Panc1 (cell line): ENCODE data around the gene RTL3. TPM values are rescaled to one million over a fixed set of nuclear protein-coding genes. Genes with fewer than 3 reads are reported as not detected.

Experiments
- ATAC-seq: fragments of 200-7000 bp; cut with Tn5 transposase; 2 replicates; pipeline ENCODE4 v1.9.1; 2020; ENCODE audit warnings: mild to moderate bottlenecking, moderate library complexity
- BruUV-seq: library from RNA; stranded (reverse); fragments of 400-500 nt; replicated peaks from 2 replicates; lab custom pipeline; 2021; lab: Mats Ljungman, UMichigan
- CTCF ChIA-PET: fragments of 300-600 bp; sonication (Branson Sonifier 250); formaldehyde crosslinking; loops from one replicate; lab custom pipeline; 2022; ENCODE audit warnings: antibody characterized with exemption; lab: Charles Lee
- POLR2A ChIA-PET: fragments of 300-600 bp; sonication (Branson Sonifier 250); formaldehyde crosslinking; loops from one replicate; lab custom pipeline; 2022; ENCODE audit warnings: antibody characterized with exemption; lab: Charles Lee
- DNase-seq: peaks from one replicate; pipeline ENCODE4 v3.0.0-alpha.2; 2010; ENCODE audit warnings: low read depth, low spot score
- H3K27ac ChIP-seq: 2 replicates; pipeline ENCODE4 v1.5.1; 2011; ENCODE audit warnings: mild to moderate bottlenecking, low read length, inconsistent platforms
- H3K27me3 ChIP-seq: fragments of 200-500 bp; sonication (Bioruptor generic); 2 replicates; pipeline ENCODE4 v1.6.0; 2014; ENCODE audit warnings: low read length, inconsistent platforms; ENCODE audit not compliant: control insufficient read depth, insufficient read depth
- H3K36me3 ChIP-seq: fragments of 200-500 bp; sonication (Bioruptor generic); 2 replicates; pipeline ENCODE4 v1.5.1; 2014; ENCODE audit warnings: inconsistent platforms, mild to moderate bottlenecking, low read length, moderate library complexity; ENCODE audit not compliant: control insufficient read depth, insufficient read depth
- H3K4me1 ChIP-seq: 2 replicates; pipeline ENCODE4 v1.5.1; 2011; ENCODE audit warnings: inconsistent platforms, mild to moderate bottlenecking, low read length, moderate library complexity; ENCODE audit not compliant: control insufficient read depth, insufficient read depth
- H3K4me3 ChIP-seq, 2 experiments: 2 replicates each; pipeline ENCODE4 v1.5.1; 2011 to 2012; ENCODE audit warnings: low read depth in 2 of 2, low read length in 2 of 2, mild to moderate bottlenecking in 2 of 2, inconsistent platforms in 1 of 2, moderate library complexity in 1 of 2
- H3K9me3 ChIP-seq: fragments of 200-500 bp; sonication (Bioruptor generic); 2 replicates; pipeline ENCODE4 v1.5.1; 2014; ENCODE audit warnings: low read depth, mild to moderate bottlenecking, inconsistent platforms, low read length, moderate library complexity; ENCODE audit not compliant: control insufficient read depth, insufficient read depth
- POLR2AphosphoS5 ChIP-seq: IDR thresholded peaks from 2 replicates; pipeline ENCODE4 v1.6.1; 2012; ENCODE audit warnings: mild to moderate bottlenecking, low read depth, low read length, moderate library complexity
- SIN3A ChIP-seq: IDR thresholded peaks from 2 replicates; pipeline ENCODE4 v1.6.1; 2012; ENCODE audit warnings: low read depth, mild to moderate bottlenecking, low read length, moderate library complexity, borderline replicate concordance; ENCODE audit not compliant: insufficient read depth
- TCF7L2 ChIP-seq: IDR thresholded peaks from 2 replicates; pipeline ENCODE4 v1.6.1; 2011; ENCODE audit warnings: mild to moderate bottlenecking, low read depth, low read length, inconsistent platforms
- in situ Hi-C: cut with HindIII; loops from 2 replicates; pipeline ENCODE4 v1.10.0; 2016; ENCODE audit warnings: low sequenced_read_pairs, low pct_unique_long_range_greater_than_20kb
- intact Hi-C: fragments of 100-400 bp; cut with micrococcal nuclease; formaldehyde crosslinking; loops from one replicate; pipeline ENCODE4 v1.10.0; 2022; ENCODE audit not compliant: unreplicated experiment
- total RNA-seq: library from RNA; stranded (reverse); gene quantifications from one replicate; pipeline ENCODE4 v1.2.1, GENCODE V29; 2021; ENCODE audit not compliant: unreplicated experiment
- TF ChIP-seq, protein P1 (sequence below): fragments of 450-650 bp; IDR thresholded peaks from 2 replicates; pipeline ENCODE4 v1.5.1; 2017; ENCODE audit warnings: mild to moderate bottlenecking
- TF ChIP-seq, protein P2 (sequence below), 2 experiments: IDR thresholded peaks; 2 replicates each; pipeline ENCODE4 v1.6.1; 2011 to 2012; ENCODE audit warnings: low read depth in 2 of 2, control low read depth in 1 of 2, low read length in 1 of 2, mild to moderate bottlenecking in 1 of 2, moderate library complexity in 1 of 2; ENCODE audit not compliant: insufficient read depth in 1 of 2

The RTL3 gene
- total RNA-seq, 1 experiment from 2014 or later: not detected

DNA sequence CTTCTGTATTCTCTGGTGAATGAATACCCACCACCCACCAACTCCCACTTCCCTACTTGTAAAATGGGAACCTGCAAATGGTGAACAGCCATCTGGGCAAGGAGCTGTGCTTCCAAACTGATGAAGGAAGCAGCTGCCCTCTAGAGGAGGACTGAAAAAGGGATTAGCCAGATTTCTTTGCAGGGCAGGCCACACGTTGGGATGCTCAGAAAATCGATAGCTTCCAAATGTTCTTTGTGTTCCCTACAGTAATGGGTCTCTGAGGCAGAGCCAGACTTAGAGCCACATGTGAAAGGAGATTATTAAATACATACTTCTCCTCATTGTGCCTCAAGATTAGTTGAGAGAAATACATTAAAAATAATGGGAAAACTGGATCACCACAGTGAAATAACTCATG lies 49.1 kb upstream of the RTL3 start:
- no TSS peak for BruUV-seq
- Histone ChIP-seq H3K27ac (no peak overlapping the region), H3K4me1 (no peaks in the 10 kb centered on the region), H3K4me3 (no peak overlapping the region), H3K27me3 (no peaks in the 10 kb centered on the region), H3K36me3 (no peaks in the 10 kb centered on the region), H3K9me3 (no peaks in the 10 kb centered on the region)
- TF ChIP-seq TCF7L2 (no peak), POLR2AphosphoS5 (no peak), SIN3A (no peak)
- TF ChIP-seq, protein P1, sequence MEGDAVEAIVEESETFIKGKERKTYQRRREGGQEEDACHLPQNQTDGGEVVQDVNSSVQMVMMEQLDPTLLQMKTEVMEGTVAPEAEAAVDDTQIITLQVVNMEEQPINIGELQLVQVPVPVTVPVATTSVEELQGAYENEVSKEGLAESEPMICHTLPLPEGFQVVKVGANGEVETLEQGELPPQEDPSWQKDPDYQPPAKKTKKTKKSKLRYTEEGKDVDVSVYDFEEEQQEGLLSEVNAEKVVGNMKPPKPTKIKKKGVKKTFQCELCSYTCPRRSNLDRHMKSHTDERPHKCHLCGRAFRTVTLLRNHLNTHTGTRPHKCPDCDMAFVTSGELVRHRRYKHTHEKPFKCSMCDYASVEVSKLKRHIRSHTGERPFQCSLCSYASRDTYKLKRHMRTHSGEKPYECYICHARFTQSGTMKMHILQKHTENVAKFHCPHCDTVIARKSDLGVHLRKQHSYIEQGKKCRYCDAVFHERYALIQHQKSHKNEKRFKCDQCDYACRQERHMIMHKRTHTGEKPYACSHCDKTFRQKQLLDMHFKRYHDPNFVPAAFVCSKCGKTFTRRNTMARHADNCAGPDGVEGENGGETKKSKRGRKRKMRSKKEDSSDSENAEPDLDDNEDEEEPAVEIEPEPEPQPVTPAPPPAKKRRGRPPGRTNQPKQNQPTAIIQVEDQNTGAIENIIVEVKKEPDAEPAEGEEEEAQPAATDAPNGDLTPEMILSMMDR: peak; percentile 31; the same call in 1 of the 2 replicates
- TF ChIP-seq, protein P2, sequence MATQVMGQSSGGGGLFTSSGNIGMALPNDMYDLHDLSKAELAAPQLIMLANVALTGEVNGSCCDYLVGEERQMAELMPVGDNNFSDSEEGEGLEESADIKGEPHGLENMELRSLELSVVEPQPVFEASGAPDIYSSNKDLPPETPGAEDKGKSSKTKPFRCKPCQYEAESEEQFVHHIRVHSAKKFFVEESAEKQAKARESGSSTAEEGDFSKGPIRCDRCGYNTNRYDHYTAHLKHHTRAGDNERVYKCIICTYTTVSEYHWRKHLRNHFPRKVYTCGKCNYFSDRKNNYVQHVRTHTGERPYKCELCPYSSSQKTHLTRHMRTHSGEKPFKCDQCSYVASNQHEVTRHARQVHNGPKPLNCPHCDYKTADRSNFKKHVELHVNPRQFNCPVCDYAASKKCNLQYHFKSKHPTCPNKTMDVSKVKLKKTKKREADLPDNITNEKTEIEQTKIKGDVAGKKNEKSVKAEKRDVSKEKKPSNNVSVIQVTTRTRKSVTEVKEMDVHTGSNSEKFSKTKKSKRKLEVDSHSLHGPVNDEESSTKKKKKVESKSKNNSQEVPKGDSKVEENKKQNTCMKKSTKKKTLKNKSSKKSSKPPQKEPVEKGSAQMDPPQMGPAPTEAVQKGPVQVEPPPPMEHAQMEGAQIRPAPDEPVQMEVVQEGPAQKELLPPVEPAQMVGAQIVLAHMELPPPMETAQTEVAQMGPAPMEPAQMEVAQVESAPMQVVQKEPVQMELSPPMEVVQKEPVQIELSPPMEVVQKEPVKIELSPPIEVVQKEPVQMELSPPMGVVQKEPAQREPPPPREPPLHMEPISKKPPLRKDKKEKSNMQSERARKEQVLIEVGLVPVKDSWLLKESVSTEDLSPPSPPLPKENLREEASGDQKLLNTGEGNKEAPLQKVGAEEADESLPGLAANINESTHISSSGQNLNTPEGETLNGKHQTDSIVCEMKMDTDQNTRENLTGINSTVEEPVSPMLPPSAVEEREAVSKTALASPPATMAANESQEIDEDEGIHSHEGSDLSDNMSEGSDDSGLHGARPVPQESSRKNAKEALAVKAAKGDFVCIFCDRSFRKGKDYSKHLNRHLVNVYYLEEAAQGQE (IDR thresholded peaks at IDR 0.05; ENCODE audit: insufficient read depth in 1 of 2, low read depth in 2 of 2, low read length in 1 of 2): no peak
- DNase-seq (peak; percentile 10), ATAC-seq (peak; percentile 58; the same call in 1 of the 2 replicates)
- intact Hi-C loops (no loop called here), in situ Hi-C loops (no loop called here)
- ChIA-PET POLR2A (no interaction called here), CTCF (interaction anchor here (0.6 kb wide), 1 partner anchor 153 kb away, joined by 3 read pairs; no protein-coding TSS in a partner anchor)

DNA sequence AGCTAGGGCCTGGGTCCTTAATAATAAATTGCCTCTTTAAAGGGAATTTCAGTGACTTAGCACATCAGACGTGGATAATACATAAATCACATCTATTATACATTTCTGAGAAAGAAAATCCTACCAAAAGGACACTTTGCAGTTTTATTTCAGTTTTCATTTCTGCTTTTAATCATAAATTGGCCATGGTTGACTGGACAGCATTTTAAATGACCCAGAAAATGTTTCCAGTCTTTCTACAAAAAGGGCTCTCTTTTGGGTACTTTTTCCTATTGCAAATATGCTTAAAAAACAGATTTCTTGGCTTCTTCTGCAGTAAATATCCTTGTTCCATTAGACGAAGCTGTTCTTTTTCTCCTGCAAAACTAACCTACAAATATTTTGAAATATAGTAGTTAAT lies 46.9 kb upstream of the RTL3 start:
- ATAC-seq (no peak), DNase-seq (no peak)
- no peaks in the 10 kb centered on the region for H3K27me3 ChIP-seq
- ChIA-PET CTCF (no interaction called here), POLR2A (no interaction called here)
- intact Hi-C loops (no loop called here), in situ Hi-C loops (no loop called here)
- no peaks in the 10 kb centered on the region for H3K4me1 ChIP-seq
- BruUV-seq: no TSS peak
- H3K27ac ChIP-seq: no peak overlapping the region
- no peaks in the 10 kb centered on the region for H3K9me3 ChIP-seq
- H3K36me3 ChIP-seq: no peaks in the 10 kb centered on the region
- H3K4me3 ChIP-seq: no peak overlapping the region
- TF ChIP-seq, protein P1: no peak
- no peak for TF ChIP-seq TCF7L2
- TF ChIP-seq SIN3A: no peak
- TF ChIP-seq, protein P2 (IDR thresholded peaks at IDR 0.05; ENCODE audit: insufficient read depth in 1 of 2, low read depth in 2 of 2, low read length in 1 of 2): no peak
- TF ChIP-seq POLR2AphosphoS5: no peak
